GM12801 (cell line): ENCODE results near the gene FRMPD4.

Source experiments
- TF ChIP-seq, protein P1 (sequence below): IDR thresholded peaks from one replicate; pipeline ENCODE4 v1.5.1; 2011; ENCODE audit warnings: control low read depth; ENCODE audit not compliant: insufficient read length; ENCODE audit errors: extremely low read depth

Gene FRMPD4

DNA sequence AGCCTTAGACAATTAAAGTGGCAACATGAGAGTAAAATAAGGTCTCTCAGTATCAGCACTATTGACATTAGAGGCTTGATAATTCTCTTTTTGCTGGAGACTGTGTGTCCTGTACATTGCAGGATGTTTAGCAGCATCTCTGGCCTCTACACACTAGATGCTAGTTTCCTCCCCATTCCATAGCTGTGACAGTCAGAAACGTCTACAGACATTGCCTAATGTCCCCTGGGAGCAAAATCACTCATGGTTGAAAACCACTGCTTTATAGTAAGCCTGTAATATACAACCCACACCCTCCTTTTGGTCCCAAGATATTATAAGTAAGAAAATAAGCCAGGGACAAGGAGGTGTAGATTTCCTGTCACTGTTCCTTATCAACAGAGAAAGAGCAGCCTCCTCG, 166.0 kb downstream of the FRMPD4 start:
- TF ChIP-seq, protein P1, sequence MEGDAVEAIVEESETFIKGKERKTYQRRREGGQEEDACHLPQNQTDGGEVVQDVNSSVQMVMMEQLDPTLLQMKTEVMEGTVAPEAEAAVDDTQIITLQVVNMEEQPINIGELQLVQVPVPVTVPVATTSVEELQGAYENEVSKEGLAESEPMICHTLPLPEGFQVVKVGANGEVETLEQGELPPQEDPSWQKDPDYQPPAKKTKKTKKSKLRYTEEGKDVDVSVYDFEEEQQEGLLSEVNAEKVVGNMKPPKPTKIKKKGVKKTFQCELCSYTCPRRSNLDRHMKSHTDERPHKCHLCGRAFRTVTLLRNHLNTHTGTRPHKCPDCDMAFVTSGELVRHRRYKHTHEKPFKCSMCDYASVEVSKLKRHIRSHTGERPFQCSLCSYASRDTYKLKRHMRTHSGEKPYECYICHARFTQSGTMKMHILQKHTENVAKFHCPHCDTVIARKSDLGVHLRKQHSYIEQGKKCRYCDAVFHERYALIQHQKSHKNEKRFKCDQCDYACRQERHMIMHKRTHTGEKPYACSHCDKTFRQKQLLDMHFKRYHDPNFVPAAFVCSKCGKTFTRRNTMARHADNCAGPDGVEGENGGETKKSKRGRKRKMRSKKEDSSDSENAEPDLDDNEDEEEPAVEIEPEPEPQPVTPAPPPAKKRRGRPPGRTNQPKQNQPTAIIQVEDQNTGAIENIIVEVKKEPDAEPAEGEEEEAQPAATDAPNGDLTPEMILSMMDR: no peak

DNA sequence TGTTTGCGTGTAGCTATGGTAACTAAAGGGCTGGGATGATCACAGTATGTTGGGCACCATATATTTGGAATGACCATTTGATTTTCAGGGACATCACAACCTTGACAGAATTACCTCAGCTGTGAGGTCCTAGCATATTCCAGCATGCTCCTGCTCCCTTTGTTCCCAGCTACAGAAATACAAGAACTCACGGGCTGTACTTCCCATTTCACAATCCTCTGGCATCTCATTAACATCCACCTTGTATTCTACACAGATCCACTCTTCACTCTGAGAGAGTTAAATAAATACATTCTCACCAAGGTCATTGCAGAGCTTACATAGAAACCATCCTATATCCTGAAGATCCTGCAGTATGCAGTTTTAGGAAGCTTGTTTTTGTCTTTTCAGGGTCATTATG, 169.7 kb downstream of the FRMPD4 start:
- TF ChIP-seq, protein P1: no peak

DNA sequence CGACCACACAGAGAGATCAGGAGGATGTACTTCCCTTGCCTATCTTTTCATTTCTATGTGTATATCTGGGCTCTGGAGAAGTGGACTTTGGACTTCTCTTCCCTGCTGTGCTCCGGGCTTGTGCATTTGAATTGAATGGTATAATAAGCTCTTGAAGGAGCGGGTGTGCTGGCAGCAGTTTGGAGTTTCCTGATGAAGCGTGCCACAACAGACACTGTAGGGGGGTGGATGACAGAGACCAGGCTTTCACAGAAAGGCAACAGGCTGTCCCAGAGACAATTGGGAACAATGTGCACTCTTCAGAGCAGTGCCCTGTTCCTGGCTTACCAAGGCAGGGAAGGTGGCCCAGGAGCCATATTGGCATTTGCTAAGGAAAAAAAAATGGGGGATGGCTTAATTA, 170.1 kb downstream of the FRMPD4 start:
- TF ChIP-seq, protein P1: no peak

DNA sequence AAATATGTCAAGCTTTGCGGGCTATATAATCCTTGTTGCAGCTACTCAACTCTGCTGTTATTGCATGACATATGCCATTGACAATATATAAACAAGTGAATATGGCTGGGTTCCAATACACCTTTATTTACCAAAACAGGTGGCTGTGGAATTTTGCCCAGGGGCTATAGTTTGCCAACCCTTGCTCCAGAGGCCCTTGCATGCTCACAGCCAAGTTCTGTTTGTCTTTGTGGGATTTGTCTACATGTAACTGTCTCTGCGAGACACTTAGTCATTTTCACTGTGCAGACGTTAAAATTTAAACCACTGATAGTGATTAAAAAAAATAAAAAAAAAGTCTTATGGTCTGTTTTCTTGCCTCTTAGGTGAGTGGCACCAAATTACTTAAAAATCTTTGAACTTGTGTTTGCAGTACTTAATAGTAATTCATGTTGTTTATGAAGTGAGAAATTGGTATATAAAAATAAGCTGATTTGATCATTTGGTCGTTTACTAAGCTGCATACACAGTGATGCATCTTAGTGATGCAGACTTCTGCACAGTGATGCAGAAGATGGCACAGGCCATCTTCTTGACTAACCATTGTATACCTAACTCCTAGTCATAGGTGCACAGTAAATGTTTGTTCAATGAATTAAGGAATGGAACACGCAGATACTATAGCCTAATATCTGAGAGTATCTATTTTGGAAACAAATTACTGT, 170.9 kb downstream of the FRMPD4 start:
- TF ChIP-seq, protein P1: no peak

DNA sequence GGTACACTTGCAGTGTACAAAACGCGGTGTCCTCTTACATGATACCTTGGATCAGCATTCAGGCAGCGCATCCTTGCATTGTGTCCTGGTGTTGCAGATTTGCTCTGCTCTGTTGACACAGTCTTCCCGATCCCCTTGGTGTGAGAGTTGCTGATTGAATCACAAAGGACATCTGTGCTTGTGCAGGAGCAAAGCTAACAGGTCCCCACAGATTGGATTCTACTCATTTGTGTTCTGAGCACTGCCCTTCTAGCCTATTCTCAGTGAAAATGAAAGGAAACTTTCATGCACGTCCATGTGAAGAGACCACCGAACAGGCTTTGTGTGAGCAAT, 171.4 kb downstream of the FRMPD4 start:
- TF ChIP-seq, protein P1: no peak

DNA sequence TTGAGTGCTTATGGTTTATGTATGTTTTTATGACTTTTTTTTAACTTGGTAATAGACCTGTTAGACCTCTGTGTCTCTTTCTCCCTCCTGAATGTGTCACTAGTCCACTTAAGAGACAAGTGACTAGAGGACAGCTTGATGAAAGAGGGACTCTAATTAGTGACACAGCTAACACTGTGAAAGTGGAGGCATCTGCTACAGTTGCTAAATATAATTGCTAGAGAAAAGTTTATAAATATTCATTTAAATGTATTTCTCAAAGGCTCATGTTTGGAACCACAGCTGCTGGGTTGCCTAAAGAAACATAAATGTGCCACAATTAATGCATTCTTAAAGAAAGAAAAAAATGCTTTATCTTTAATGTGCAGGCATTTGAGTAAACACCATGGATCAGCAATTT, 176.4 kb downstream of the FRMPD4 start:
- TF ChIP-seq, protein P1: no peak

DNA sequence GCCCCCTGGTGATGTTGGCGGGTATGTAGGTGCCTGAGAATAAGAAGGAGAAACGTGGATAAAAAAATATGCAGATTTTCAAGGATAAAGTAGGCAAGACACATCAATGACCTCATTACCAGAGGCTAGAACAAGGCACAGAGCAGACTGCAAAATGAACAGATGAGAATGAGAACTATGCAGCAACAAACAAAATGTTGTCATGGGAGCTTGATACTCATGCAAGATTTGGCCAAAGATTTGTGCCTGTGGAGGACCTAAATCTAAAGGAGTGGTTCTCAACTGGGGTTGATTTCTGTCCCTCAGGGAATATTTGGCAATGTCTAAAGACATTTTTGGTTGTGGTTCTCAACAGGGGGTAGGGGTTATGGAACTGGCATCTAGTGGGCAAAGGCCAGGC, 177.3 kb downstream of the FRMPD4 start:
- TF ChIP-seq, protein P1: no peak
